Activated CD4-positive, alpha-beta memory T cell treated with anti-CD3 and anti-CD28 coated beads, Interleukin-2, amount 10 ng/mL, durations not matched to agents 7 days and 5 days (primary cell): ENCODE data around the gene PNPO. TPM values are rescaled to one million over a fixed set of nuclear protein-coding genes. Genes with fewer than 3 reads are reported as not detected.

Source experiments
- CTCF ChIA-PET: fragments of 350-600 bp; sonication (Branson Sonifier 250); formaldehyde crosslinking; loops from one replicate; lab custom pipeline; 2021; ENCODE audit warnings: antibody characterized with exemption, inconsistent platforms; lab: Charles Lee
- POLR2A ChIA-PET: fragments of 350-600 bp; sonication (Branson Sonifier 250); formaldehyde crosslinking; loops from one replicate; lab custom pipeline; 2021; ENCODE audit warnings: antibody characterized with exemption; lab: Charles Lee
- DNase-seq: peaks from one replicate; pipeline ENCODE4 v3.0.0-alpha.2; 2020
- H3K27ac Mint-ChIP-seq: one replicate; pipeline ENCODE4 v1.8.0; 2021; ENCODE audit warnings: mild to moderate bottlenecking, mixed read lengths
- H3K27me3 Mint-ChIP-seq: one replicate; pipeline ENCODE4 v1.8.0; 2021; ENCODE audit warnings: mixed read lengths
- H3K36me3 Mint-ChIP-seq: one replicate; pipeline ENCODE4 v1.8.0; 2021; ENCODE audit warnings: low read depth, mixed read lengths
- H3K4me1 Mint-ChIP-seq: one replicate; pipeline ENCODE4 v1.8.0; 2021; ENCODE audit warnings: mixed read lengths
- H3K4me3 Mint-ChIP-seq: one replicate; pipeline ENCODE4 v1.8.0; 2021; ENCODE audit warnings: mild to moderate bottlenecking, mixed read lengths
- H3K9me3 Mint-ChIP-seq: one replicate; pipeline ENCODE4 v1.8.0; 2021; ENCODE audit warnings: mixed read lengths
- total RNA-seq, 2 experiments: library from RNA; stranded (reverse); gene quantifications; one replicate each; pipeline ENCODE4 v1.2.3, GENCODE V29; 2021

The PNPO gene
- total RNA-seq = 10 to 100 TPM; 24.6 to 25.1 TPM

DNA sequence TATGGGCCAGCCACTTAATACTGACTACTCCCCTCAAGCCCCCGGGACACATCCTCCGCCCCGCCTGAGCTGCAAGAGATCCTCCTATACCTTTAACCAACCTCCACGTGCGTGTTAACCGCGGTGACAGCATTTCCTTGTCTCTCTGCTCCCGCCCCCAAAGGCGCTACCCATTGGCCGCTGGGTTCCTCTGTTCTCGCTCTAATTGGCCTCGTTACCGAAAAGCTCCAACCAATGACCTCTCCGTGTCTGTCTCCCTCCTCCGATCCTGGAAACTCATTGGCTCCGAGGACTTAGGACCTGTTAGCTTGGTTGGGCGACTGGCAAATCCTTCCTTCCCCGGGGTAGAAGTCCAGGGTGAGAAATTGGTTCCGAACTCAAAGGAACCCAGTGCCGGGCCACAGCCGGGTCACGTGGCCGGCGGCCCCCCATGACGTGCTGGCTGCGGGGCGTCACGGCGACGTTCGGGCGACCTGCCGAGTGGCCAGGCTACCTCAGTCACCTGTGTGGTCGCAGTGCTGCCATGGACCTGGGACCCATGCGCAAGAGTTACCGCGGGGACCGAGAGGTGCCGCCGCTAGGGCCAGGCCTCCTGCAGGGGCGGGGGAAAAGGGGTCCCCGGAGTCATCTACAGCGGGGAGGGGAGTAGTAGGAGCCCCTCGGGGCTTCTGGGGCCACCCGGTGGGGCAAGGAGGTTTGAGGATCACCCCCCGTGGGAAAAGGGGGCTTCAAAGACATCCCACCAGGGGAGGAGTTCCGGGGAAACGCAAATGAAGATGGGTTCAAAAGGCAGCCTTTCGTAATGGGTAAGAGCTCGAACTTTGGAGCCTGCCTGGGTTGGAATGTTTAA, at the start of gene PNPO:
Gene PNPO, plus strand, starts transcription at position 326 of the 850 bp plus-strand sequence. Its CDS starts 105 bp downstream, at position 431.
- Mint-ChIP-seq H3K4me3 (peak within 1 kb of the TSS; percentile 77), H3K9me3 (no peaks in the 10 kb centered on the region), H3K27me3 (no peaks in the 10 kb centered on the region), H3K27ac (peak within 1 kb of the TSS; percentile 80), H3K36me3 (peaks cover 26% of the 10 kb centered on the region), H3K4me1 (peaks cover 56% of the 10 kb centered on the region)
- peak; percentile 97 for DNase-seq
- POLR2A ChIA-PET = interaction anchor here (0.5 to 4.6 kb wide), 15 partner anchors 9 to 1250 kb away, joined by 3 to 39 read pairs (median 4); partner anchors contain the start of genes CBX1, CDK5RAP3, KPNB1 and LRRC46
- CTCF ChIA-PET = interaction anchor here (0.8 to 12.8 kb wide), 13 partner anchors 9 to 138 kb away, joined by 3 to 229 read pairs (median 3); partner anchors contain the start of genes CDK5RAP3, LRRC46, MRPL10 and SCRN2

DNA sequence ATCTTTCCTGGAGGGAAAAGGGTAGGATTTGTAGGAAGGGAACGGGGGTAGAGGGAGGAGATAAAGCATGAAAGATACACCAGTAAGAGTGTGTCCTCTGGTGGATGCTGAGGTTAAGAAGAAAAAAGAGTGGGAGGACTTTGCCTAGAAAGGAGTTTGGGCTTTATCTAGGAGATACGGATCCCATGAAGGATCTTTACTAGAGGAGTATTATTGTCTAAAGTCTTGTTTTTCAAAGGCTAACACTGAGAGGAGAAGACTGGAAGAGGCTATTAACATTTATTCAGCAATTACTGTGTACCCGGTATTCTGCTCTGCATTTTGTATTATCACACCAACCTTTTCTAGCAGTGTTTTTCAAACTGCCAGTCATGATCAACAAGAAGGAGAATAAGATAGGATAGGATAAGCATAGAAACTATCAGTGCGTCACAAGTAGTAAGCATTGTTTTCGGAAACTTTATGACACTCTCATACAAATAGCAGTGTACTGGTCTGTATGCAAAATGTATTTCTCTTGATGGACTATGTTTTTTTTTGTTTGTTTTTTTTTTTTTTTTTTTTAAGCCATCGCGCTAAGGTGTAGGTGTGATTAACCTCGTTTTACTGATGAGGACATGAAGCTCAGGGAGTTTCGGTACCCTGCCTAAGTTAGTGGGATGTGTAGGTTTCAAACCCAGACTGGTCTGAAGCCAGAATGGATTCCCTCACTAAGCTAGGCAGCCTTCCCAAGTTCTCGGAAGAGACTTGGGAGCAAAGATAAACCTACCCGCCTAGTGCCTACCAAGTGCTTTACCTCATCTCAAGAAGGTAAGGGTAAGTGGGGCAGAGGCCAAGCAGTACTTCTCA, 46.6 kb upstream of the PNPO start:
- H3K9me3 Mint-ChIP-seq = no peaks in the 10 kb centered on the region
- H3K27me3 Mint-ChIP-seq = no peaks in the 10 kb centered on the region
- peaks cover 22% of the 10 kb centered on the region for H3K36me3 Mint-ChIP-seq
- CTCF ChIA-PET = interaction anchor here (1.0 to 15.6 kb wide), 11 partner anchors 10 to 201 kb away, joined by 3 to 411 read pairs (median 5); partner anchors contain the start of genes CDK5RAP3, LRRC46, MRPL10 and SCRN2
- POLR2A ChIA-PET = interaction anchor here (0.8 to 2.9 kb wide), 37 partner anchors 9 to 1783 kb away, joined by 3 to 58 read pairs (median 5); partner anchors contain the start of genes CDK5RAP3, KPNB1, LRRC46 and MRPL10
- H3K4me3 Mint-ChIP-seq = peak overlapping the region; percentile 91
- peak overlapping the region; percentile 95 for H3K27ac Mint-ChIP-seq
- no peak for DNase-seq
- H3K4me1 Mint-ChIP-seq = peaks cover 43% of the 10 kb centered on the region

DNA sequence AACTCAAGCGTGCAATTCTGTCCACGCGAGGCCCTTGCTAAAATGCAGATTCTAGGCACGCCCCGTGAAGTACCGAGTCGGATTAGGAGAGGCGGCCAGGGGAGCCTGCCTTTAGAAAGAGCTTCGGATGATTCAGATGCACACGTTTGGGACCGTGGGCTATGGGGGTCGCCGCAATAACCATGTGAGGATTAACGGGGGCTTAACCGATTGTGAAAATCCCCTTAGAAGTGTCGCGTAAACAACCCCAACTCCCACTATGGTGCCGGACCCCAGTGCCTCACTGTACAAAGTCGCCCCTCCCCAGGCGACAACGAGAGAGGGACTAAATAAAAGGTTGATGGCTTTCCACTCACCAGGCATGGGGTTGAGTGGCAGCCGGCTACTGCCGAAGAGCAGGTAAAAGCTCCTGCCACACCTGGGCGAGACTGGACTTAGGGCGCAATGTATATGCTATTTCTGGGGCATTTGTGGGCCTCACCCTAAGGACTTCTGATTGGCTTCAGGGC, 46.0 kb upstream of the PNPO start:
- H3K27me3 Mint-ChIP-seq = no peaks in the 10 kb centered on the region
- H3K9me3 Mint-ChIP-seq = no peaks in the 10 kb centered on the region

DNA sequence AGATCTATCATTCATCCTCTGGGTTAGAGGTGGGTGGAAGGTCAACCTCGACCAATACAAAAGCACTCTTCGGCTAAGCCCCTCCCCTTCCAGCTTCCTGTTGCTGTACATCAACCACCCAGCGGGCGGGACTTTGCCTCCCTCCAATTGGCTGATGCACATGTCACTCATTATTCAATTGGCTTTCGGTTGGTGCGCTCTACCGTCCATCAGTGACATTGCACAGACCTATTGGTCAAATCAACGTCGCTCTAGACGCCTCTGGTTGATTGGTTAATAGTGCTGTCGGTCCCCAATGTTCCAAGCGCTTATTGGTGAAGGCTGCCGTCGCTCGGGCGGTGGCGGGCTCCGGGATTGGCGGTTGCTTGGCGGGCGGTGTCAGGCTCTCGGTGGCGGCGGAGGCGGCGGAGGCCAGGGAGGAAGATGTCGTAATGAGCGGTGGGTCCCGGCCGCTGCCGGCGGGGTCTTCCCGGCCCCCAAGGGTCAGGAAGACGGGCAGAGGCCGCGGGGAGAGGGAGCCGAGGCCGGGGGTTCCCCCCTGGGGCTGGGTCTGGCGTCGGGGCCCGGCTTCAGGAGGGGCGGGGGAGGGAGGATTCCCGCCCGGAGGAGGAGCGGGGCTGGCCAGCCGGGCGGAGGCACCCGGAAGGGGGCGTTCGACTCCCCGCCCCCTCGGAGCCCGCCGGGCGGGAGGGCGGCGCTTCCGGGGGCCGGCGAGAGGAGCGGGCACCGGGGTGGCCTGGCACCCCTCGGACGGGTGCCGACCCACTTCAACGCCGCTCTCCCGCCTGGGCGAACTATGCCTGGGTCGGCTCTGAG, 45.3 kb upstream of the PNPO start, which contains the start of gene SP2:
Gene SP2, plus strand, starts transcription at position 381 of the 816 bp plus-strand sequence. Its CDS starts 51 bp downstream, at position 432.
- POLR2A ChIA-PET = interaction anchor here (0.5 to 2.9 kb wide), 53 partner anchors 10 to 1781 kb away, joined by 3 to 58 read pairs (median 4); partner anchors contain the start of genes CDK5RAP3, KPNB1, LRRC46 and MRPL10

More for the DNA sequence above, 46.0 kb upstream of the PNPO start:
- peaks cover 48% of the 10 kb centered on the region for H3K4me1 Mint-ChIP-seq
- POLR2A ChIA-PET = interaction anchor here (0.5 to 2.9 kb wide), 52 partner anchors 10 to 1782 kb away, joined by 3 to 58 read pairs (median 4); partner anchors contain the start of genes CDK5RAP3, KPNB1, LRRC46 and MRPL10
- peaks cover 26% of the 10 kb centered on the region for H3K36me3 Mint-ChIP-seq
- CTCF ChIA-PET = interaction anchor here (1.0 to 15.6 kb wide), 12 partner anchors 11 to 200 kb away, joined by 3 to 411 read pairs (median 4); partner anchors contain the start of genes CDK5RAP3, LRRC46, MRPL10 and SCRN2
- peak; percentile 37 for DNase-seq
- peak overlapping the region; percentile 91 for H3K4me3 Mint-ChIP-seq
- peak overlapping the region; percentile 95 for H3K27ac Mint-ChIP-seq

DNA sequence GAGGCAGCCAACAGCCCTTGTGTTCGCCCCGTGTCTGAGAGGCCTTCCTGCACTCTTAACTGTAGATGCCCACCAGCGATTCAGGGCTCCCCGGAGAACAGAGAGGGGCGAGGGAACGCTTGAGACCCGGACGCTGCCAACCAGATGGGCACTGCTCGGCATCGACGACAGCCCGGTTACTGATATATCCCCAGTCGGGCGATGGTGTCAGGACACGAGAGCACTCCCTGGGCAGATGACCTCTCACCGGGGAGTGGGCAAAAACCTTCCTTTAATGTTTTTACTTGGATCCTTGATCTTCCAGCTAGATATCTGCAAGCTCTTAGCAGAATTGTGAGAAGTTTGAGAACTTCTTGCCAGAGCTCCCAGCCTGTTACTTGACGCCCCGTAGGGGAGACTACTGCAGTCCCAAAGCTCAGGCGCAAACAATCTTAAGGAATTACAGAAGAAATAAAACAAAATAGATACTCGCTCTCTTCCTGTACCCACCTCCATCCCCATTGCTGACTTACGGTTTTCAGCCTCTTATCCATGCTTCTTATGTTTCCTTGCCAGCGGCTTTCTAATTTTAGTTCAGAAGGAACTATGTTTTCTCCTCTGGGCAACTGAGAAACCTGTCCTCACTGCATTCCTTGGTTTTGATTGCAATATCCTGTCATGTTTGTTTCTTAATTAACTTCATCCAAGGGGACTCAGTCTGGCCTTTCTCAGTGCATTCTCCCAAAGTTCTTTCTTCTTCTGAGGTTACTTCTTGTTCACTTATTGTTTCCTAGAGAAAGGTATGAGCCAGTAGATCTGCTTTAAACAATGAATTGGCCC, 44.5 kb upstream of the PNPO start:
- no peaks in the 10 kb centered on the region for H3K27me3 Mint-ChIP-seq
- no peaks in the 10 kb centered on the region for H3K9me3 Mint-ChIP-seq
- peak overlapping the region; percentile 84 for H3K27ac Mint-ChIP-seq
- peak overlapping the region; percentile 91 for H3K4me3 Mint-ChIP-seq
- H3K36me3 Mint-ChIP-seq = peaks cover 31% of the 10 kb centered on the region
- peaks cover 42% of the 10 kb centered on the region for H3K4me1 Mint-ChIP-seq
- POLR2A ChIA-PET = interaction anchor here (0.7 to 2.9 kb wide), 7 partner anchors 9 to 75 kb away, joined by 5 to 29 read pairs (median 8); partner anchors contain the start of genes CDK5RAP3, LRRC46, MRPL10 and OSBPL7
- DNase-seq = no peak
- CTCF ChIA-PET = interaction anchor here (0.6 to 1.1 kb wide), 3 partner anchors 50 to 73 kb away, joined by 3 to 4 read pairs (median 3); no protein-coding TSS in a partner anchor

More for the DNA sequence above, 45.3 kb upstream of the PNPO start, which contains the start of gene SP2:
- peak within 1 kb of the TSS; percentile 91 for H3K4me3 Mint-ChIP-seq
- H3K36me3 Mint-ChIP-seq = peaks cover 31% of the 10 kb centered on the region
- DNase-seq = peak; percentile 100
- CTCF ChIA-PET = interaction anchor here (1.0 to 15.6 kb wide), 12 partner anchors 12 to 122 kb away, joined by 3 to 411 read pairs (median 4); partner anchors contain the start of genes CDK5RAP3, LRRC46, MRPL10 and SCRN2
- H3K27me3 Mint-ChIP-seq = no peaks in the 10 kb centered on the region
- H3K4me1 Mint-ChIP-seq = peaks cover 48% of the 10 kb centered on the region
- H3K9me3 Mint-ChIP-seq = no peaks in the 10 kb centered on the region
- peak within 1 kb of the TSS; percentile 95 for H3K27ac Mint-ChIP-seq

DNA sequence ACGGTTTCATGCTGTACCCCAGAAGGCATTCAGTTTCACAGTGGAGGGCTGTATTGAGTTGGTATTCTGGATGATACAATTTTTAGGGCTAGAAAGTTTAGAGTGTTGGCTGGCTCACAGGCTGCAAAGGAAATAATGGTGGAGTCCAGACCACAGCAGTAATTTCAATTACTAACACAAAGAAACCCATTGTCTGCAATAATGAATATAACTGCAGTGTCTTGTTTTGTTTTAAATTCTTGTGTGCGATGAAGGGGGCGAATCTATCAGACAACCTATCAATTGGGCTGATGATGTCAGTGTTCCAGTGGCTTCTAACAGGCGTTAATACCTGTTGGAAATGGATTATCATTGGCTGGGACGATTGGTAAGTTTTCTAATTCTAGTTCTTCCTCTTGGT, 43.8 kb upstream of the PNPO start:
- CTCF ChIA-PET = interaction anchor here (0.6 to 1.2 kb wide), 3 partner anchors 49 to 698 kb away, joined by 3 to 4 read pairs (median 3); partner anchors contain the start of gene CDK5RAP3
- H3K27me3 Mint-ChIP-seq = no peaks in the 10 kb centered on the region
- peak overlapping the region; percentile 84 for H3K27ac Mint-ChIP-seq
- POLR2A ChIA-PET = interaction anchor here (0.7 to 2.9 kb wide), 6 partner anchors 8 to 72 kb away, joined by 3 to 29 read pairs (median 5); partner anchors contain the start of genes LRRC46, MRPL10 and PNPO
- peak overlapping the region; percentile 91 for H3K4me3 Mint-ChIP-seq
- no peaks in the 10 kb centered on the region for H3K9me3 Mint-ChIP-seq
- H3K36me3 Mint-ChIP-seq = peaks cover 34% of the 10 kb centered on the region
- peaks cover 42% of the 10 kb centered on the region for H3K4me1 Mint-ChIP-seq
- no peak for DNase-seq

DNA sequence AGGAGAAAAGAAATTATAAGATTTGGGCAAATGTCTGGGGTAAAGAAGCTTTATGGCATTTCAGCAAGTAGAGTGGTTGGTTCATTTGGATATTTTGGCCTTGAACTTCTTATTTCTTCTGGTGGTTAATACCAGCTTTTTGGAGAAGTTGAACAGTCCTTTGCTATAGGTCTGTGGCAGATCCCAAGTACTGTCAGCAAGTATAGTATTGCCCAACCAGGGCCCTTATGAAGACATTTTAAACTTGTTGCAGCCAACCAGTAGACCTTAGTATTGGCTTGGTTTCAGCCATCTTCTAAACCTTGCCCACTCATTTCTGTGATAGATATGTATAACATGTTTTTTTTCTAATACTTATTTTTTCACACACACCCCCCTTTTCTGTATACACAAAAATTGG, 43.1 kb upstream of the PNPO start:
- DNase-seq = no peak
- Mint-ChIP-seq H3K9me3 (no peaks in the 10 kb centered on the region), H3K4me3 (no peak overlapping the region), H3K4me1 (peaks cover 42% of the 10 kb centered on the region), H3K27ac (no peak overlapping the region), H3K27me3 (no peaks in the 10 kb centered on the region), H3K36me3 (peaks cover 38% of the 10 kb centered on the region)
- CTCF ChIA-PET = interaction anchor here (1.2 kb wide), 1 partner anchor 73 kb away, joined by 3 read pairs; the partner anchor contains the start of gene CDK5RAP3
- POLR2A ChIA-PET = interaction anchor here (0.9 to 1.1 kb wide), 2 partner anchors 37 to 71 kb away, joined by 3 read pairs; no protein-coding TSS in a partner anchor

DNA sequence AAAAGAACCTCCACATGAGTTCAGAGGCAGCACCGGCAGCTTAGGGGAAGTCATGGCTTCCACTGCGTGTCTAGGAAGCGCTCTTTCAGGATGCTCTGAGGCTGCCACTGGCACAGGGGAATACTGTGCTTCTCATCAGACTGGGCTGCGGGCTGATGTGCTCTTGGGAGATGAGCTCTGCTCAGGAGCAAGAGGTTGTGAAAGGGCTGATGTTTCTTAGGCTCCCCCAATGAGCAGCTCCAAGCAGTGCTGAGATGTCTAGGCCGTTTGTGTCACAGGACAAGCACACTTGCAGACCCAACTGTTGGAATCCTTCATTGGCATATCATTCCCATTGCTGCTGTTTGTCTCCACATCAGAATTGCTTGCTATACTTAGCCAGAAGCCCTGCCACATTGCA, 41.7 kb upstream of the PNPO start:
- H3K4me1 Mint-ChIP-seq = peaks cover 32% of the 10 kb centered on the region
- peak overlapping the region; percentile 19 for H3K27ac Mint-ChIP-seq
- H3K36me3 Mint-ChIP-seq = peaks cover 42% of the 10 kb centered on the region
- no peaks in the 10 kb centered on the region for H3K9me3 Mint-ChIP-seq
- H3K27me3 Mint-ChIP-seq = no peaks in the 10 kb centered on the region
- no peak for DNase-seq
- no peak overlapping the region for H3K4me3 Mint-ChIP-seq
- POLR2A ChIA-PET = no interaction called here
- CTCF ChIA-PET = interaction anchor here (1.2 kb wide), 1 partner anchor 9 kb away, joined by 3 read pairs; no protein-coding TSS in a partner anchor

DNA sequence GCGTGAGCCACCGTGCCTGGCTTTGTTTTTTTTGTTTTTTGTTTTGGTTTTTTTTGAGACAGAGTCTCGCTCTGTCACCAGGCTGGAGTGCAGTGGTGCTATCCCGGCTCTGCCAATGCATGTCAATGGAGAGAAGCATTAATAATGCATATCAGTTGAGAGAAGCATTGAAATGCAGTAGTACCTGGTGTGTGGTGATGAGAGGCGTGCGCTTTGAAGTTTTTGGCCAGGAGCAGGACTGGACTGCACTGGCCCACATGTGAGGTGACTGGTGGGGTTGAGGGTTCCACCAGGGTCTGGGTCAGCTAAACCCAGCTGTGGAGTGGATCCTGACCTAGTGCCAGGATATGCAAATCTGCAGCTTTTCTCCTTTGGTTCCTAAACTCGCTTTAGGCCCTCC, 39.9 kb upstream of the PNPO start:
- DNase-seq = no peak
- peaks cover 29% of the 10 kb centered on the region for H3K4me1 Mint-ChIP-seq
- H3K27me3 Mint-ChIP-seq = no peaks in the 10 kb centered on the region
- peaks cover 36% of the 10 kb centered on the region for H3K36me3 Mint-ChIP-seq
- H3K4me3 Mint-ChIP-seq = no peak overlapping the region
- no peak overlapping the region for H3K27ac Mint-ChIP-seq
- H3K9me3 Mint-ChIP-seq = no peaks in the 10 kb centered on the region
- ChIA-PET POLR2A (no interaction called here), CTCF (no interaction called here)

DNA sequence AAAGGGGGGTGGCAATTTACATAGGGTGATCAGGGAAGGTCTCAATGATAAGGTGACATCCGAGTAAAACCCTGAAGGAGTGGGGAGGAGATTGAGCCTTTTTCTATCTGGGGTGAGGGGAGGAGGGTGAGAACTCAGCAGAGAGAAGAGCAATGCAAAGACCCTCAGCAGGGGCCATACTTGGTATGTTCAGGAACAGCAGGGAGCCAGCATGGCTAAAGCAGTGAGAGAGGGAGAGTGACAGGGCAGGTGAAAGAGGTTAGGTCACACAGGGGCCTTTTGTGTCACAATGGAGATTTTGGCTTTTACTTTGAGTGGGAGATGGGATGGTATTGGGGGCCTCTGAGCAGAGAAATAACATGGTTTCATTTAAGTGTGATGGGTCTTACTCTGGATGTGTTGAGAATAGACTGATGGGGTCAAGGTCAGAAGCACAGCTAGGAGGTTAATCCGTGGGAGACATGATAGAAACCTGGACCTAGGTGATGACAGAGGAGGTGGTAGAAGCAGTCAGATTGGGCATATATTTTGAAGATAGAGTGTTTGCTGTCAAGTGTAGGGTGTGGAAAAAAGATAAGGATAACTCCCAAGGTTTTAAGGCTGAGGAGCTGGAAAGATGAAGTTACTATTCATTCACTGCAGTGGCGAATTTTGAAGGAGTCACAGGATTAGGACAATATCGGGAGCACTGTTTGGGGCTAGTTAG, 39.2 kb upstream of the PNPO start:
- ChIA-PET POLR2A (no interaction called here), CTCF (interaction anchor here (1.0 kb wide), 1 partner anchor 45 kb away, joined by 3 read pairs; no protein-coding TSS in a partner anchor)
- Mint-ChIP-seq H3K9me3 (no peaks in the 10 kb centered on the region), H3K4me1 (peaks cover 25% of the 10 kb centered on the region), H3K36me3 (peaks cover 34% of the 10 kb centered on the region), H3K27me3 (no peaks in the 10 kb centered on the region), H3K4me3 (no peak overlapping the region), H3K27ac (no peak overlapping the region)
- no peak for DNase-seq
